GM23248 (cell line): ENCODE results near the gene VSIG10.

Experiments used
- EZH2 ChIP-seq: fragments of 200-600 bp; sonication (generic); IDR thresholded peaks from 2 replicates; pipeline ENCODE4 v1.6.1; 2018; ENCODE audit warnings: antibody characterized with exemption, mild to moderate bottlenecking; ENCODE audit not compliant: insufficient read depth, poor library complexity, severe bottlenecking
- EZH2phosphoT487 ChIP-seq: fragments of 200-600 bp; sonication (generic); IDR thresholded peaks from 2 replicates; pipeline ENCODE4 v1.6.1; 2018; ENCODE audit warnings: antibody characterized with exemption, moderate library complexity, mild to moderate bottlenecking, low read depth; ENCODE audit not compliant: insufficient read depth

DNA sequence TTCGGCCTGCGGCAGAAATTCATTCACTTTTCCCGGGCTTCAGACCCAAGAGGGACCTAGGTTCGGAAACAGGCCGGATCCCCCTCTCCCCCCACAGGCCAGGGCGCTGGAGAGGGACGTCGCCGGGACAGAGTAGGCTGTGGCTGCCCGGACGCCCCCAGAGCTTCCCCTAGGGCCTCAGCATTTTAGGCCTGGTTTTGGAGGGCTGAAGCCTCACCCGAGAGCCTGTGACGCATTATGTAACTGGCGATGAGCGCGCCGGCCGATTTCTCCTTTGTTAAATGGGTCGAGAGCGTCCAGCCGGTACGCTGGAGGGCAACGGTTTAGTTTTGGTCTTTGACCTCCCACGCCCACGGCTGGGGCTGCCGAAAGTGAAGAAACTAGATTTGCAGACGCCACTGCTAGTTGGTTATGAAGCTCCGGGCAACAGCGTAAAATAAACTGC is 32.8 kb upstream of the VSIG10 start:
- TF ChIP-seq EZH2phosphoT487 (no peak), EZH2 (no peak)
